Daoy (cell line): ENCODE measurements around the gene PEX11G. TPM values are rescaled to one million over a fixed set of nuclear protein-coding genes. Genes with fewer than 3 reads are reported as not detected.

Experiments used
- DNase-seq: peaks from one replicate; pipeline ENCODE4 v3.0.0-alpha.2; 2015; ENCODE audit warnings: low read depth
- total RNA-seq: library from RNA; depleted of rRNA; stranded (reverse); fragments of >200 nt; shearing (Covaris generic); gene quantifications from 2 replicates; pipeline ENCODE4 v1.2.3, GENCODE V29; 2014

Gene PEX11G
- total RNA-seq, 1 experiment from 2014 or later = 1.0 TPM

- DNase-seq = no peak
Observed at GRCh38 chr19:7521551-7522071, 32.8 kb upstream of the PEX11G start.

- DNase-seq = no peak
Observed at GRCh38 chr19:7520131-7521051, 31.6 kb upstream of the PEX11G start.

GRCh38 chr19:7519361-7520130 is 30.7 kb upstream of the PEX11G start:
- no peak for DNase-seq

GRCh38 chr19:7516878-7517277 is 28.0 kb upstream of the PEX11G start:
- DNase-seq = no peak

- DNase-seq = no peak
Observed at GRCh38 chr19:7516333-7516732, 27.5 kb upstream of the PEX11G start.

GRCh38 chr19:7515645-7516151 is 26.9 kb upstream of the PEX11G start, which contains the start of gene ZNF358:
Gene ZNF358 (plus strand): TSS chr19:7516103. CDS start chr19:7519243, 3,140 bp downstream.
- peak; percentile 82 for DNase-seq

- no peak for DNase-seq
Observed at GRCh38 chr19:7515110-7515644, 26.3 kb upstream of the PEX11G start.

- DNase-seq = no peak
Observed at GRCh38 chr19:7513809-7514642, 25.2 kb upstream of the PEX11G start.

- no peak for DNase-seq
Observed at GRCh38 chr19:7512400-7512851, 23.6 kb upstream of the PEX11G start.

- no peak for DNase-seq
Observed at GRCh38 chr19:7509625-7510024, 20.8 kb upstream of the PEX11G start.

GRCh38 chr19:7507884-7508283 is 19.0 kb upstream of the PEX11G start:
- peak; percentile 95 for DNase-seq

GRCh38 chr19:7506385-7507328 is 17.8 kb upstream of the PEX11G start:
- peak; percentile 95 for DNase-seq

- no peak for DNase-seq
Observed at GRCh38 chr19:7505682-7506384, 17.0 kb upstream of the PEX11G start.

- DNase-seq = no peak
Observed at GRCh38 chr19:7505288-7505681, 16.4 kb upstream of the PEX11G start.

GRCh38 chr19:7504684-7505083 is 15.8 kb upstream of the PEX11G start:
- DNase-seq = no peak

GRCh38 chr19:7502552-7502951 is 13.7 kb upstream of the PEX11G start:
- no peak for DNase-seq

- peak; percentile 84 for DNase-seq
Observed at GRCh38 chr19:7500811-7501450, 12.1 kb upstream of the PEX11G start.

GRCh38 chr19:7497292-7497691 is 8.5 kb upstream of the PEX11G start:
- no peak for DNase-seq
